Stimulated activated CD4-positive, alpha-beta T cell treated with anti-CD3 and anti-CD28 coated beads, Interleukin-4, amount 100 ng/mL, for 4 hours (primary cell): ENCODE results near the gene RAB22A.
"Not testable (repeated sequence)": the region's sequence is repeated elsewhere in the genome, so short reads cannot be mapped to it uniquely, and the experiment has no call there.

Experiments used
- DNase-seq, 2 experiments: peaks; one replicate each; pipeline ENCODE4 v3.0.0-alpha.2; 2020

RAB22A gene

GRCh38 chr20:58389968-58390658, 80.6 kb downstream of the RAB22A start:
- no peak for DNase-seq

DNA sequence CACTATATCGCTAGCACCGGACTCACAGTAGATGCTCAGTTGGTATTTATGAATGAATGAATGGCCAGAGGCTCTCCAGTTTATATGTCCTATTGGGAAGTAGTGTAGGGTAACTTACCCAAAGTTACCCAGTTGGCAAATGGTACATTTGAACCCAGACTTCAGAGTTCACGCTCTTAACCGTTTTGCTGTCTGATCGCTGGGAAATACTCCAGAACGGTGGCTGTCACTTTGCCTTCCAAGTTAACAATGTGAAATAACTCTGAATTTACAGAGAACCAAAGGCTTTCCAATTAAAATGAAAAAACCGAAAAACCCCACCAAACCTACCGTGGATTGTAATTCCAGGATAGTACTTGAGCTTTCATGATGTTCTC, 81.1 kb downstream of the RAB22A start:
- no peak for DNase-seq

- DNase-seq = no peak
These were observed 82.8 kb downstream of the RAB22A start for GRCh38 chr20:58392286-58392685.

- DNase-seq = no peak
These were observed 83.8 kb downstream of the RAB22A start for GRCh38 chr20:58393299-58393698.

DNA sequence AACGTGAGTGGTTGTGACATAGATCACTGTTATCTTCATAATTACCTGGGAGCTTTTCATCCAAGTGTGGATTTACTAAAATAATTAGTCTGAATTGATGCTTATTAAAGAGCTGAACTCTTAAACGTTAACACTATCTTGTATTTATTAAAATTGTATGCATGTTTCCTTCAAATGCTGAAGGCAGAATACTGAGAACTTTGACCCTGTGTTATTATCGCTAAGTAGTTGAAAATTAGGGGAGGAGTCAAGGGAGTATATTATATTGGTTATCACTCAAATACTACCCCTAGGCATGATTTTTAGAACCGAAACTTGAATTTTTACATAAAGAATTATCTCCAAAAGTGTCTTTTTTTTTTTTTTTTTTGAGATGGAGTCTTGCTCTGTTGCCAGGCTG, 85.3 kb downstream of the RAB22A start:
- DNase-seq = no peak

DNA sequence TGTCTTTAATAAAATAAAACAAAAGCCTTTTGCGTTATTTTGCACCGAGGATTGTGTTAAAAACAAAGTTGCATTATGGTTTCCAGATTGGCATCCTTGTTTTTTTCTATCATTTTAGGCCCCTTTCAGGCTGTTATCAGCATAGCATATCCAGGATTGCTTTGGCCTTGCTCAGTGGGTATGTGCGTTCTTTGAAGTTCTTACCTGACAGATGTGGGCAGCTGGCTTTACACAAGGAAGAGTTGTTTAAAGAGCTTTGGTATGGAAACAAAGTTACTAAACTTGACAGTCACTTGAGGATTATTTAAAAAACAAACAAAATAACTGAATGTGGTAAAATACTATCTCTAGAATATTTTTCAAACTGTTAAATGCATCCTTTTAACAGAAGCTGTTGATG, 86.1 kb downstream of the RAB22A start:
- no peak for DNase-seq

DNA sequence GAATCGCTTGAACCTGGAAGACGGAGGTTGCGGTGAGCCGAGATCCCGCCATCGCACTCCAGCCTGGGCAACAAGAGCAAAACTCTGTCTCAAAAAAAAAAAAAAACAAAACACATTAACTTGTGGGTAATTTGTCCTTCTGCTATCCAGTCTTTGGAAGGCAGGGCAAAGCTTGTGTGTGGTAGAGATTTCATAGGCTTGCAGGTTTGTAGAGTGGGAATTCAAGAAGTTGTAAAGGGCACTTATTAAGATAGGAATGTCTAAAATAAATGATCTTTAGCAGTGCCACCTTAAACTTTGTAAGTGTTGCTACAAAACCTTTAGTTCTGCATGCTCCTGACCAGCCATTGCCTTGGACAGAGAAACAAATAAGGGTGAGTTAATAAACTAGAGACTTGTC, 87.9 kb downstream of the RAB22A start:
- no peak for DNase-seq

DNA sequence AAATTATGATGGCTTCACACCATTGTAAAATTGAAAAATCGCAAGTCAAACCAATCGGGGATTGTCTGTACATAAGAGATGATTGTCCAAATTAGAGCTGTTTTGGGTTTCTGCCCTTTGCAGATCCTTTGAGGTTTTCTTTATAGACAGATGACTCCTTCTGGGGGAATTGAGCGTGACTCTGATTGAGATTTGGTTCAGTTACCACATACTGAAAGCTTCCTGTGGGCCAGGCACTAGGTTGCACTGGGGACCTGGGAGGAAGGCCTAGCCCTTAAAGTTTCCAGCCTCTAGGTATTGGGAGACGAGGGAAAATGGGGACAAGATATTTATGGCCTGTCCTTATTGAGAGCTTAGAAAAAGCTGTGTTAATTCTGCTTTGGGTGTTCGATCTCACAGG, 88.7 kb downstream of the RAB22A start:
- DNase-seq = no peak

- no peak for DNase-seq
These were observed 90.4 kb downstream of the RAB22A start for GRCh38 chr20:58399926-58400325.

DNA sequence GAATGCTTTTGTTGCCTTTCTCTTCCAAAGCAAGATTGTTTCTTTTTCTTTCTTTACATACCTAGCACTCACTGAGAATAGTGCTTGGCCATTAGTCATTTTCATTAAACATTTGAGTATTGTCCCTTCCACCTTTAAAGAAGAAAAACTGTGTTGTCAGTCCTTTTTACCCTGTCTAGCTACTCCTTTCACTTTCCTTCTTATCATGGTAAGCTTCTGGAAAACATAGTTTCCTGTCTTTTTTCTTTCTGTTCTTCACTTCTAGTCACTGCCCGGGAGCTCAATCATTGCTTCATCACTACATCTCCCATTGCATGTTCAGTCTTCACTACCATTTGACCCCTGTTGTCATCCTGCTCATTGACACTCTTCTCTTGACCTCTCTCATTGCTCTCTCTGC, 91.6 kb downstream of the RAB22A start:
- no peak for DNase-seq

- DNase-seq = peak in 1 of 2 experiments; percentile 12
These were observed 92.8 kb downstream of the RAB22A start for GRCh38 chr20:58402305-58402704.

- no peak for DNase-seq
These were observed 93.3 kb downstream of the RAB22A start for GRCh38 chr20:58402827-58403226.

DNA sequence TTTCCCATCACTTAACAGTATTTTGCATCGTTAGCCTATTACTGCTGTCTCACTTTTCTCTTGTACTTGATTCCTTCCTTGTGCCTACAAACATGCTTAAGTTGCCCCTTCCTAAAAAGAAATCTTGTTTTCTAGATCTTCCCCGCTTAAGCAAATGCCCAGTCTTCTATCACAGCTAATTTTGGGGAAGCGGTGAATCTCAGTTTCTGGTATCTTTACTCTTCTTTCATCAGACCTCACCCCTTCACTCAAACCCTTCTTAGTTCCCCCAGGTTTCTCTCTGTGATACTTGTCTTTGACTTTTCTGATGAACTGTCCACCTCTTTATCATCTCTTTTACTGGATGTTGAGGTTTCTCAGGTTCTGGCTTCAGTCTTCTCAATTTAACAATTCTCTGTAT, 93.8 kb downstream of the RAB22A start:
- no peak for DNase-seq

GRCh38 chr20:58405504-58406291, 96.2 kb downstream of the RAB22A start:
- no peak for DNase-seq

GRCh38 chr20:58406422-58407001, 97.0 kb downstream of the RAB22A start:
- DNase-seq = no peak

DNA sequence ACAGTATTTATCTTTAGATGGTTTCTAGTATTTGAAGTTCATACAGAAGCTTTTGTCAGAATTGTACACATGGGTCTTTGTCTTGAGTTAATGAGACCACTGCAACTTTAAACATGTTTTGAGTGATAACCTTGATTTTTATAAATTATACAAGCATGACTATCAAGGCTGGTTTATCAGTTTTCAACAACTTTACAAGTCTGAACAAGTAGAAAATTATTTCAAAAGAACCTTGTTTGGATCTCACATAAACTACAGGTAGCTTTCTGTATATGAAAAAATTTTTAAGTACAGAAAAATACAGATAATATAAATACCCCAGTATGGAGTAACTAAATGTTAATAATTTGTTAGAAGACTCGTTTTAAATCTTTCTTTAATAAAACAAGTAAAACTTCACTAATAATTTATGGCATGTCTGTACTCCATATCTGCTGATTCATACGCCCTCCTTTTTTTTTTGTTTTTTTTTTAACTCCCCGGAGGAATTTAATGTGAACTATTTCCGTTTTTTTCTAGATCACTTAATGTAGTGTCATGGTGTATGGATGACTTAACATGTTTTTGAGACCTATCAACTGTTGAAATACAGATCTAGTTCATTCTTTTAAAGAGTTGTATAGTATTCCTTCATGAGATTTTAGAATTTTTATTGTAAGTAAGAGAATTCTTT, 97.8 kb downstream of the RAB22A start:
- no peak for DNase-seq

GRCh38 chr20:58407966-58408557, 98.5 kb downstream of the RAB22A start:
- no peak for DNase-seq

GRCh38 chr20:58408603-58409246, 99.2 kb downstream of the RAB22A start:
- no peak for DNase-seq

DNA sequence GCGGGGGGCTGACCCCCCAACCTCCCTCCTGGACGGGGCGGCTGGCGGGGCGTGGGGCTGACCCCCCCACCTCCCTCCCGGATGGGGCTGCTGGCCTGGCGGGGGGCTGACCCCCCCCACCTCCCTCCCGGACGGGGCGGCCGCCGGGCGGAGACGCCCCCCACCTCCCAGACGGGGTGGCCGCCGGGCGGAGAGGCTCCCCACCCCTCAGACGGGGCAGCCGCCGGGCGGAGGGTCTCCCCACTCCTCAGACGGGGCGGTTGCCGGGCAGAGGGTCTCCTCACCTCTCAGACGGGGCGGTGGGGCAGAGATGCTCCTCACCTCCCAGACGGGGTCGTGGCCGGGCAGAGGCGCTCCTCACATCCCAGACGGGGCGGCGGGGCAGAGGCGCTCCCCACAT, 104.7 kb downstream of the RAB22A start:
- not testable (repeated sequence) for DNase-seq

DNA sequence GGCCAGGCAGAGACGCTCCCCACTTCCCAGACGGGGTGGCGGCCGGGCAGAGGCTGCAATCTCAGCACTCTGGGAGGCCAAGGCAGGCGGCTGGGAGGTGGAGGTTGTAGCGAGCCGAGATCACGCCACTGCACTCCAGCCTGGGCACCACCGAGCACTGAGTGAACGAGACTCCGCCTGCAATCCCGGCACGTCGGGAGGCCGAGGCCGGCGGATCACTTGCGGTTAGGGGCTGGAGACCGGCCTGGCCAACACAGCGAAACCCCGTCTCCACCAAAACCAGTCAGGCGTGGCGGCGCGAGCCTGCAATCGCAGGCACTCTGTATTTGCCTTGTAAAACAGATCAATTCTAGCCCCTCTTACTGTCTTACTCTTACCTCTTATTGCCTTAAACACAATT, 105.3 kb downstream of the RAB22A start:
- DNase-seq = not testable (repeated sequence)

DNA sequence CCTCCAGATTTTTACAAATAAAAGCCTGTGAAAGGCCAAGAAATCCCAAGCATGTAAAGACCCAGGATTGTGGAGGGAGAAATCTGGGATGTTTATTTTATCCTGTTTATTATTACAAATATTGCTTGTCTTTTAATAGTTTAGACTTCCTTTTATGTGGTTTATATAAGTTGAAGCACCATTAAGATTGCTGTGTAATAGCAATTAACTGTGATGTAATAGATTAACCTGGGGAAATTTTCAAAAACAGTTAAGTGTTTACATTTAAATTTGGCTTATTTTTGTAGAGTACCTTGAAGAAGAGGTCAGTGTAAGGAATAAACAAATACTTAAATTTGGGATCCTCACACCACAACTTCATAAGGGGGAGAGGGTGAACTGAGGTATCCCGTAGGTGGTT, 106.5 kb downstream of the RAB22A start:
- DNase-seq = no peak

GRCh38 chr20:58416835-58417234, 107.3 kb downstream of the RAB22A start:
- no peak for DNase-seq
